SK-N-SH (cell line): ENCODE data around the gene CNTNAP2. TPM values are rescaled to one million over a fixed set of nuclear protein-coding genes. Genes with fewer than 3 reads are reported as not detected.

Experiments used
- CTCF ChIA-PET: fragments of 300-600, 350-600 bp; formaldehyde crosslinking; extraction: SDS; loops from one replicate; lab custom pipeline; 2021; lab: Yijun Ruan, JAX
- POLR2A ChIA-PET: fragments of 350-600 bp; sonication (Branson Sonifier 250); formaldehyde crosslinking; extraction: SDS; loops from one replicate; lab custom pipeline; 2020; ENCODE audit warnings: antibody characterized with exemption, inconsistent platforms; lab: Yijun Ruan, JAX
- DNase-seq: peaks from one replicate; pipeline ENCODE4 v3.0.0; 2012
- H2AFZ ChIP-seq: fragments of 200-600 bp; sonication (generic); 2 replicates; pipeline ENCODE4 v1.8.1; 2016; ENCODE audit warnings: antibody characterized with exemption, mild to moderate bottlenecking, low read depth
- H3F3A ChIP-seq: fragments of 200-600 bp; sonication (generic); replicated peaks from 2 replicates; pipeline ENCODE3; 2016; ENCODE audit warnings: antibody characterized with exemption, mild to moderate bottlenecking; ENCODE audit not compliant: insufficient read depth
- H3K27ac ChIP-seq, 2 experiments: fragments of 200-500 bp in 1 of 2; fragments of 200-600 bp in 1 of 2; sonication (Bioruptor generic) in 1 of 2; sonication (generic), shearing (Covaris generic) in 1 of 2; 2 replicates each; pipeline versions ENCODE4 v1.5.1 to v1.6.1; 2014 to 2016; ENCODE audit warnings: low read depth in 2 of 2, inconsistent platforms in 1 of 2, low read length in 1 of 2, mild to moderate bottlenecking in 1 of 2, mixed read lengths in 1 of 2
- H3K27me3 ChIP-seq: fragments of 200-600 bp; sonication (generic), shearing (Covaris generic); 2 replicates; pipeline ENCODE4 v1.6.1; 2016; ENCODE audit warnings: mixed run types; ENCODE audit not compliant: insufficient read depth
- H3K36me3 ChIP-seq, 2 experiments: fragments of 200-500 bp in 1 of 2; fragments of 200-600 bp in 1 of 2; sonication (Bioruptor generic) in 1 of 2; sonication (generic) in 1 of 2; replicated peaks in 1 of 2; 2 replicates each; pipeline versions ENCODE3 to v1.5.1; 2014 to 2016; ENCODE audit warnings: low read length in 1 of 2, mild to moderate bottlenecking in 1 of 2; ENCODE audit not compliant: insufficient read depth in 2 of 2, control insufficient read depth in 1 of 2
- H3K4me1 ChIP-seq, 2 experiments: fragments of 200-500 bp in 1 of 2; fragments of 200-600 bp in 1 of 2; sonication (Bioruptor generic) in 1 of 2; sonication (generic), shearing (Covaris generic) in 1 of 2; 2 replicates each; pipeline versions ENCODE4 v1.5.1 to v1.6.1; 2014 to 2016; ENCODE audit warnings: low read depth in 1 of 2, low read length in 1 of 2, mixed run types in 1 of 2; ENCODE audit not compliant: insufficient read depth in 2 of 2, control insufficient read depth in 1 of 2
- H3K4me2 ChIP-seq: fragments of 200-600 bp; sonication (generic), shearing (Covaris generic); 2 replicates; pipeline ENCODE4 v1.6.1; 2017; ENCODE audit warnings: mixed run types
- H3K4me3 ChIP-seq, 2 experiments: fragments of 200-500 bp in 1 of 2; fragments of 200-600 bp in 1 of 2; sonication (Bioruptor generic) in 1 of 2; sonication (generic), shearing (Covaris generic) in 1 of 2; 2 replicates each; pipeline versions ENCODE4 v1.5.1 to v1.8.1; 2014 to 2016; ENCODE audit warnings: low read depth in 2 of 2, inconsistent platforms in 1 of 2, low read length in 1 of 2, mild to moderate bottlenecking in 1 of 2, mixed read lengths in 1 of 2, moderate library complexity in 1 of 2
- H3K79me2 ChIP-seq: fragments of 200-600 bp; sonication (generic); 2 replicates; pipeline ENCODE4 v1.8.1; 2017; ENCODE audit warnings: mild to moderate bottlenecking; ENCODE audit not compliant: insufficient read depth
- H3K9ac ChIP-seq: fragments of 200-600 bp; sonication (generic); 2 replicates; pipeline ENCODE4 v1.6.1; 2017; ENCODE audit warnings: mixed run types
- H3K9me2 ChIP-seq: fragments of 200-600 bp; sonication (generic); 2 replicates; pipeline ENCODE4 v1.6.1; 2017; ENCODE audit warnings: mixed run types
- H3K9me3 ChIP-seq: fragments of 200-600 bp; sonication (generic); 2 replicates; pipeline ENCODE4 v1.6.1; 2017; ENCODE audit warnings: mixed run types, mild to moderate bottlenecking, moderate library complexity
- H4K20me1 ChIP-seq: fragments of 200-600 bp; sonication (generic); 2 replicates; pipeline ENCODE4 v1.6.1; 2017; ENCODE audit warnings: mild to moderate bottlenecking, mixed run types; ENCODE audit not compliant: insufficient read depth
- FOSL2 ChIP-seq: IDR thresholded peaks from 2 replicates; pipeline ENCODE4 v1.4.0; 2012; ENCODE audit warnings: low read depth, mild to moderate bottlenecking, moderate library complexity, borderline replicate concordance
- FOXM1 ChIP-seq: IDR thresholded peaks from 2 replicates; pipeline ENCODE4 v1.4.0; 2012; ENCODE audit warnings: low read depth, mild to moderate bottlenecking
- GABPA ChIP-seq: IDR thresholded peaks from 2 replicates; pipeline ENCODE4 v1.4.0; 2012; ENCODE audit warnings: low read depth, mild to moderate bottlenecking
- GATA2 ChIP-seq: sonication (generic); formaldehyde crosslinking; IDR thresholded peaks from 2 replicates; pipeline ENCODE4 v1.5.0; 2020; ENCODE audit warnings: mild to moderate bottlenecking, missing genetic modification reagents
- NRF1 ChIP-seq: IDR thresholded peaks from 2 replicates; pipeline ENCODE4 v1.6.1; 2012; ENCODE audit warnings: low read depth, mild to moderate bottlenecking, low read length
- RCOR1 ChIP-seq: fragments of 150-350 bp; IDR thresholded peaks from 2 replicates; pipeline ENCODE4 v1.6.1; 2017; ENCODE audit warnings: antibody characterized with exemption, low read length
- TAF1 ChIP-seq: IDR thresholded peaks from 2 replicates; pipeline ENCODE4 v1.6.1; 2012; ENCODE audit warnings: low read depth, mild to moderate bottlenecking, low read length, moderate library complexity, borderline replicate concordance
- TCF12 ChIP-seq: IDR thresholded peaks from 2 replicates; pipeline ENCODE4 v1.4.0; 2012
- TEAD4 ChIP-seq: IDR thresholded peaks from 2 replicates; pipeline ENCODE4 v1.4.0; 2012; ENCODE audit warnings: mild to moderate bottlenecking, borderline replicate concordance; ENCODE audit not compliant: insufficient read depth
- YY1 ChIP-seq: IDR thresholded peaks from 2 replicates; pipeline ENCODE4 v1.4.0; 2012; ENCODE audit warnings: low read depth, mild to moderate bottlenecking
- WGBS: methylation state at CpG from one replicate; pipeline ENCODE4 v1.1.6; 2017; ENCODE audit warnings: low lambda C conversion rate; 5-methylcytosine and 5-hydroxymethylcytosine counted together
- polyA plus RNA-seq, 3 experiments: library from polyadenylated mRNA; depleted of rRNA; stranded (reverse); fragments of >200 nt; gene quantifications; 2 replicates each; pipeline ENCODE4 v1.2.3, GENCODE V29; 2012
- TF ChIP-seq, protein P1 (sequence below): fragments of 200-600 bp; sonication (generic); IDR thresholded peaks from 2 replicates; pipeline ENCODE4 v1.6.1; 2017; ENCODE audit warnings: antibody characterized with exemption, mild to moderate bottlenecking, moderate library complexity
- TF ChIP-seq, protein P2 (sequence below): IDR thresholded peaks from 2 replicates; pipeline ENCODE4 v1.6.1; 2012; ENCODE audit warnings: mild to moderate bottlenecking, low read depth, low read length, moderate library complexity
- TF ChIP-seq, protein P3 (sequence below): IDR thresholded peaks from 2 replicates; pipeline ENCODE4 v1.4.0; 2012; ENCODE audit warnings: low read depth
- TF ChIP-seq, protein P4 (sequence below): fragments of 150-350 bp; IDR thresholded peaks from 2 replicates; pipeline ENCODE4 v1.6.1; 2017; ENCODE audit warnings: antibody characterized with exemption, low read length, low read depth, borderline replicate concordance

Gene CNTNAP2
- polyA plus RNA-seq, 1 of the 3 experiments (the other 2 are of a cell fraction), result 3.4 TPM

- no peak for DNase-seq
- no peaks in the 10 kb centered on the region for H3F3A ChIP-seq
These were observed 2170.9 kb downstream of the CNTNAP2 start for GRCh38 chr7:148287538-148287937.

More at GRCh38 chr7:148287538-148287937, 2170.9 kb downstream of the CNTNAP2 start:
- CTCF ChIA-PET, result interaction anchor here (0.6 to 1.5 kb wide), 4 partner anchors 12 to 675 kb away, joined by 3 to 4 read pairs (median 3); no protein-coding TSS in a partner anchor
- Histone ChIP-seq H3K9me3 (no peaks in the 10 kb centered on the region), H4K20me1 (no peaks in the 10 kb centered on the region), H3K27me3 (no peaks in the 10 kb centered on the region), H3K4me2 (no peak overlapping the region), H3K36me3 (no peaks in the 10 kb centered on the region), H2AFZ (no peak overlapping the region), H3K9me2 (no peaks in the 10 kb centered on the region), H3K79me2 (no peaks in the 10 kb centered on the region), H3K9ac (no peak overlapping the region), H3K4me3 (no peak overlapping the region), H3K27ac (no peak overlapping the region), H3K4me1 (peaks cover 0 to under 1% of the 10 kb centered on the region in 2 experiments; a peak in 1 of 4 replicates)
- POLR2A ChIA-PET, result interaction anchor here (0.6 kb wide), 1 partner anchor 194 kb away, joined by 5 read pairs; no protein-coding TSS in a partner anchor
- no peak for TF ChIP-seq GATA2 (CRISPR knock-in tag)
- TF ChIP-seq TAF1, result no peak
- TF ChIP-seq, protein P1, sequence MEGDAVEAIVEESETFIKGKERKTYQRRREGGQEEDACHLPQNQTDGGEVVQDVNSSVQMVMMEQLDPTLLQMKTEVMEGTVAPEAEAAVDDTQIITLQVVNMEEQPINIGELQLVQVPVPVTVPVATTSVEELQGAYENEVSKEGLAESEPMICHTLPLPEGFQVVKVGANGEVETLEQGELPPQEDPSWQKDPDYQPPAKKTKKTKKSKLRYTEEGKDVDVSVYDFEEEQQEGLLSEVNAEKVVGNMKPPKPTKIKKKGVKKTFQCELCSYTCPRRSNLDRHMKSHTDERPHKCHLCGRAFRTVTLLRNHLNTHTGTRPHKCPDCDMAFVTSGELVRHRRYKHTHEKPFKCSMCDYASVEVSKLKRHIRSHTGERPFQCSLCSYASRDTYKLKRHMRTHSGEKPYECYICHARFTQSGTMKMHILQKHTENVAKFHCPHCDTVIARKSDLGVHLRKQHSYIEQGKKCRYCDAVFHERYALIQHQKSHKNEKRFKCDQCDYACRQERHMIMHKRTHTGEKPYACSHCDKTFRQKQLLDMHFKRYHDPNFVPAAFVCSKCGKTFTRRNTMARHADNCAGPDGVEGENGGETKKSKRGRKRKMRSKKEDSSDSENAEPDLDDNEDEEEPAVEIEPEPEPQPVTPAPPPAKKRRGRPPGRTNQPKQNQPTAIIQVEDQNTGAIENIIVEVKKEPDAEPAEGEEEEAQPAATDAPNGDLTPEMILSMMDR, result no peak
- TF ChIP-seq FOSL2, result no peak
- TF ChIP-seq, protein P2, sequence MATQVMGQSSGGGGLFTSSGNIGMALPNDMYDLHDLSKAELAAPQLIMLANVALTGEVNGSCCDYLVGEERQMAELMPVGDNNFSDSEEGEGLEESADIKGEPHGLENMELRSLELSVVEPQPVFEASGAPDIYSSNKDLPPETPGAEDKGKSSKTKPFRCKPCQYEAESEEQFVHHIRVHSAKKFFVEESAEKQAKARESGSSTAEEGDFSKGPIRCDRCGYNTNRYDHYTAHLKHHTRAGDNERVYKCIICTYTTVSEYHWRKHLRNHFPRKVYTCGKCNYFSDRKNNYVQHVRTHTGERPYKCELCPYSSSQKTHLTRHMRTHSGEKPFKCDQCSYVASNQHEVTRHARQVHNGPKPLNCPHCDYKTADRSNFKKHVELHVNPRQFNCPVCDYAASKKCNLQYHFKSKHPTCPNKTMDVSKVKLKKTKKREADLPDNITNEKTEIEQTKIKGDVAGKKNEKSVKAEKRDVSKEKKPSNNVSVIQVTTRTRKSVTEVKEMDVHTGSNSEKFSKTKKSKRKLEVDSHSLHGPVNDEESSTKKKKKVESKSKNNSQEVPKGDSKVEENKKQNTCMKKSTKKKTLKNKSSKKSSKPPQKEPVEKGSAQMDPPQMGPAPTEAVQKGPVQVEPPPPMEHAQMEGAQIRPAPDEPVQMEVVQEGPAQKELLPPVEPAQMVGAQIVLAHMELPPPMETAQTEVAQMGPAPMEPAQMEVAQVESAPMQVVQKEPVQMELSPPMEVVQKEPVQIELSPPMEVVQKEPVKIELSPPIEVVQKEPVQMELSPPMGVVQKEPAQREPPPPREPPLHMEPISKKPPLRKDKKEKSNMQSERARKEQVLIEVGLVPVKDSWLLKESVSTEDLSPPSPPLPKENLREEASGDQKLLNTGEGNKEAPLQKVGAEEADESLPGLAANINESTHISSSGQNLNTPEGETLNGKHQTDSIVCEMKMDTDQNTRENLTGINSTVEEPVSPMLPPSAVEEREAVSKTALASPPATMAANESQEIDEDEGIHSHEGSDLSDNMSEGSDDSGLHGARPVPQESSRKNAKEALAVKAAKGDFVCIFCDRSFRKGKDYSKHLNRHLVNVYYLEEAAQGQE, result no peak
- TF ChIP-seq TCF12, result no peak
- TF ChIP-seq GABPA, result no peak
- no peak for TF ChIP-seq FOXM1
- TF ChIP-seq, protein P3, sequence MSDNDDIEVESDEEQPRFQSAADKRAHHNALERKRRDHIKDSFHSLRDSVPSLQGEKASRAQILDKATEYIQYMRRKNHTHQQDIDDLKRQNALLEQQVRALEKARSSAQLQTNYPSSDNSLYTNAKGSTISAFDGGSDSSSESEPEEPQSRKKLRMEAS, result no peak
- TF ChIP-seq RCOR1, result no peak
- no peak for TF ChIP-seq YY1
- TF ChIP-seq, protein P4, sequence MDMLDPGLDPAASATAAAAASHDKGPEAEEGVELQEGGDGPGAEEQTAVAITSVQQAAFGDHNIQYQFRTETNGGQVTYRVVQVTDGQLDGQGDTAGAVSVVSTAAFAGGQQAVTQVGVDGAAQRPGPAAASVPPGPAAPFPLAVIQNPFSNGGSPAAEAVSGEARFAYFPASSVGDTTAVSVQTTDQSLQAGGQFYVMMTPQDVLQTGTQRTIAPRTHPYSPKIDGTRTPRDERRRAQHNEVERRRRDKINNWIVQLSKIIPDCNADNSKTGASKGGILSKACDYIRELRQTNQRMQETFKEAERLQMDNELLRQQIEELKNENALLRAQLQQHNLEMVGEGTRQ, result no peak
- TF ChIP-seq NRF1, result no peak
- TF ChIP-seq TEAD4, result no peak
- 94% methylated on average over 2 of the region's 2 CpGs for WGBS
